B cell (primary cell): ENCODE measurements around the gene ATP2B3. TPM values are rescaled to one million over a fixed set of nuclear protein-coding genes. Genes with fewer than 3 reads are reported as not detected.

Experiments
- ATAC-seq: fragments of 200-7000 bp; cut with Tn5 transposase; one replicate; pipeline ENCODE4 v1.10.0; 2021; ENCODE audit warnings: low read depth, mild to moderate bottlenecking, moderate number of reproducible peaks, moderate library complexity
- CTCF ChIA-PET: fragments of 350-600 bp; sonication (Branson Sonifier 250); formaldehyde crosslinking; loops from one replicate; lab custom pipeline; 2021; ENCODE audit warnings: antibody characterized with exemption, inconsistent platforms; lab: Charles Lee
- POLR2A ChIA-PET: fragments of 350-600 bp; sonication (Branson Sonifier 250); formaldehyde crosslinking; loops from one replicate; lab custom pipeline; 2021; ENCODE audit warnings: antibody characterized with exemption; lab: Charles Lee
- DNase-seq: peaks from one replicate; pipeline ENCODE4 v3.0.0; 2013
- H2AFZ ChIP-seq: 2 replicates; pipeline ENCODE4 v1.6.1; 2012; ENCODE audit warnings: mild to moderate bottlenecking, low read depth, low read length; ENCODE audit not compliant: insufficient read depth, poor library complexity, severe bottlenecking
- H3K27ac ChIP-seq, 2 donors: 1 replicate in 1 of 2; 2 replicates in 1 of 2; pipeline ENCODE4 v1.5.1; 2012 to 2013; ENCODE audit warnings: low read length in 2 of 2, mild to moderate bottlenecking in 2 of 2, moderate library complexity in 1 of 2
- H3K27me3 ChIP-seq, 4 experiments: fragments of 200-600 bp in 1 of 4; sonication (generic) in 1 of 4; replicated peaks in 1 of 4; 1 replicate in 2 of 4; 2 replicates in 2 of 4; pipeline versions ENCODE4 v1.6.1 to v1.7.0; 2013 to 2016; ENCODE audit warnings: low read length in 3 of 4, mild to moderate bottlenecking in 2 of 4, mixed read lengths in 1 of 4, moderate library complexity in 1 of 4; ENCODE audit not compliant: insufficient read depth in 4 of 4, control insufficient read depth in 3 of 4; ENCODE audit errors: control extremely low read depth in 1 of 4
- H3K36me3 ChIP-seq, 2 experiments: replicated peaks in 1 of 2; 1 replicate in 1 of 2; 2 replicates in 1 of 2; pipeline versions ENCODE4 v1.6.1 to v1.7.1; 2013; ENCODE audit warnings: low read length in 1 of 2; ENCODE audit not compliant: insufficient read depth in 2 of 2, control insufficient read depth in 1 of 2; ENCODE audit errors: control extremely low read depth in 1 of 2, extremely low read depth in 1 of 2
- H3K4me1 ChIP-seq, 2 donors: fragments of 200-600 bp in 1 of 2; sonication (generic) in 1 of 2; 1 replicate in 1 of 2; 2 replicates in 1 of 2; pipeline versions ENCODE4 v1.5.1 to v1.6.1; 2013 to 2017; ENCODE audit warnings: low read length in 2 of 2; ENCODE audit not compliant: control insufficient read depth in 2 of 2, insufficient read depth in 2 of 2
- H3K4me2 ChIP-seq: replicated peaks from 2 replicates; pipeline ENCODE3; 2012; ENCODE audit warnings: mild to moderate bottlenecking, low read depth, low read length; ENCODE audit not compliant: poor library complexity, severe bottlenecking
- H3K4me3 ChIP-seq, 5 experiments: fragments of 200-600 bp in 1 of 5; sonication (generic) in 1 of 5; 1 replicate in 3 of 5; 2 replicates in 2 of 5; pipeline versions ENCODE4 v1.5.1 to v1.7.0; 2011 to 2016; ENCODE audit warnings: low read length in 4 of 5, mild to moderate bottlenecking in 4 of 5, low read depth in 2 of 5, control low read depth in 1 of 5, moderate library complexity in 1 of 5; ENCODE audit not compliant: insufficient read depth in 1 of 5; ENCODE audit errors: control extremely low read depth in 1 of 5, extremely low read depth in 1 of 5
- H3K79me2 ChIP-seq: fragments of 200-600 bp; sonication (generic); one replicate; pipeline ENCODE4 v1.6.0; 2016; ENCODE audit warnings: low read length; ENCODE audit not compliant: control insufficient read depth, insufficient read depth
- H3K9ac ChIP-seq: fragments of 200-600 bp; sonication (generic); 2 replicates; pipeline ENCODE4 v1.6.1; 2017; ENCODE audit warnings: mild to moderate bottlenecking, low read length, moderate library complexity
- H3K9me3 ChIP-seq, 3 donors: one replicate each; pipeline versions ENCODE4 v1.6.1 to v1.7.1; 2013; ENCODE audit warnings: low read length in 2 of 3; ENCODE audit not compliant: control insufficient read depth in 2 of 3, insufficient read depth in 1 of 3; ENCODE audit errors: control extremely low read depth in 1 of 3
- H4K20me1 ChIP-seq: 2 replicates; pipeline ENCODE4 v1.6.0; 2012; ENCODE audit warnings: mild to moderate bottlenecking, low read length; ENCODE audit not compliant: insufficient read depth, control insufficient read depth, poor library complexity, severe bottlenecking
- H3K27ac Mint-ChIP-seq: one replicate; pipeline ENCODE4 v1.8.0; 2021; ENCODE audit warnings: mixed read lengths
- H3K27me3 Mint-ChIP-seq: one replicate; pipeline ENCODE4 v1.8.0; 2021; ENCODE audit warnings: mixed read lengths
- H3K4me1 Mint-ChIP-seq: one replicate; pipeline ENCODE4 v1.8.0; 2021; ENCODE audit warnings: mixed read lengths
- H3K4me3 Mint-ChIP-seq: one replicate; pipeline ENCODE4 v1.8.0; 2021; ENCODE audit warnings: mixed read lengths
- H3K9me3 Mint-ChIP-seq: one replicate; pipeline ENCODE4 v1.8.0; 2022; ENCODE audit warnings: mixed read lengths; ENCODE audit not compliant: insufficient read depth
- CTCF ChIP-seq: fragments of 200-600 bp; IDR thresholded peaks from one replicate; pipeline ENCODE4 v1.8.0; 2022; ENCODE audit warnings: antibody characterized with exemption, mild to moderate bottlenecking
- EZH2 ChIP-seq: IDR thresholded peaks from 2 replicates; pipeline ENCODE4 v1.6.1; 2012; ENCODE audit warnings: borderline replicate concordance, low read depth, mild to moderate bottlenecking, moderate library complexity, low read length; ENCODE audit not compliant: insufficient read depth, poor library complexity, severe bottlenecking
- WGBS: methylation state at CpG from one replicate; pipeline ENCODE4 v1.1.5; 2013; ENCODE audit warnings: missing lambda C conversion rate; ENCODE audit not compliant: insufficient coverage; 5-methylcytosine and 5-hydroxymethylcytosine counted together
- intact Hi-C: fragments of 100-400 bp; cut with micrococcal nuclease; formaldehyde crosslinking; loops from one replicate; pipeline ENCODE4 v1.10.0; 2022
- polyA plus RNA-seq: library from polyadenylated mRNA; depleted of rRNA; stranded (reverse); fragments of >200 nt; gene quantifications from 2 replicates; pipeline ENCODE4 v1.2.3, GENCODE V29; 2012
- total RNA-seq, 2 donors: library from RNA; stranded (reverse); fragments of 120-200 nt in 1 of 2; gene quantifications; 1 replicate in 1 of 2; 2 replicates in 1 of 2; pipeline versions ENCODE4 v1.2.3 to v1.2.4, GENCODE V29; 2013 to 2022

The ATP2B3 gene
- total and polyA plus RNA-seq, 2 donors (not counting 1 experiment from before 2014, with no cell fraction given) = not detected

GRCh38 chrX:153481043-153481442 lies 36.4 kb upstream of the ATP2B3 start:
- no peak overlapping the region for H3K27ac Mint-ChIP-seq
- no peak overlapping the region for H3K9ac ChIP-seq
- no peaks in the 10 kb centered on the region for H3K27me3 ChIP-seq
- intact Hi-C loops = no loop called here
- DNase-seq (no peak), ATAC-seq (no peak)
- ChIA-PET CTCF (no interaction called here), POLR2A (no interaction called here)
- H2AFZ ChIP-seq = no peak overlapping the region
- H3K9me3 Mint-ChIP-seq = no peaks in the 10 kb centered on the region
- no peaks in the 10 kb centered on the region for H3K9me3 ChIP-seq
- no peaks in the 10 kb centered on the region for H3K4me1 Mint-ChIP-seq
- H3K36me3 ChIP-seq = no peaks in the 10 kb centered on the region
- no peak overlapping the region for H3K4me2 ChIP-seq
- H3K4me1 ChIP-seq = no peaks in the 10 kb centered on the region
- H3K4me3 Mint-ChIP-seq = no peak overlapping the region
- no peaks in the 10 kb centered on the region for H3K27me3 Mint-ChIP-seq
- no peak for TF ChIP-seq EZH2
- 87% methylated on average over 5 of the region's 13 CpGs for WGBS
- no peak overlapping the region for H3K27ac ChIP-seq
- H3K79me2 ChIP-seq = no peaks in the 10 kb centered on the region
- H4K20me1 ChIP-seq = no peaks in the 10 kb centered on the region
- no peak overlapping the region for H3K4me3 ChIP-seq

GRCh38 chrX:153482376-153483015 lies 34.9 kb upstream of the ATP2B3 start:
- Histone ChIP-seq H3K9me3 (no peaks in the 10 kb centered on the region), H3K4me1 (no peaks in the 10 kb centered on the region), H3K9ac (no peak overlapping the region), H3K4me3 (no peak overlapping the region), H2AFZ (no peak overlapping the region), H3K79me2 (no peaks in the 10 kb centered on the region), H4K20me1 (no peaks in the 10 kb centered on the region), H3K27ac (no peak overlapping the region), H3K4me2 (no peak overlapping the region), H3K27me3 (no peaks in the 10 kb centered on the region), H3K36me3 (no peaks in the 10 kb centered on the region)
- Mint-ChIP-seq H3K9me3 (no peaks in the 10 kb centered on the region), H3K4me1 (no peaks in the 10 kb centered on the region), H3K4me3 (no peak overlapping the region), H3K27me3 (no peaks in the 10 kb centered on the region), H3K27ac (no peak overlapping the region)
- POLR2A ChIA-PET = no interaction called here
- WGBS = 89% methylated on average over 19 of the region's 23 CpGs
- ATAC-seq (no peak), DNase-seq (no peak)
- no peak for TF ChIP-seq CTCF
- intact Hi-C loops = no loop called here
- CTCF ChIA-PET = no interaction called here
